Vagina (tissue), 2 donors: ENCODE measurements around the gene ATG5. TPM values are rescaled to one million over a fixed set of nuclear protein-coding genes. Genes with fewer than 3 reads are reported as not detected.

Source experiments
- DNase-seq, 2 donors: peaks; one replicate each; pipeline ENCODE4 v3.0.0-alpha.2; 2017; ENCODE audit errors: extremely low spot score in 2 of 2
- H3K27ac ChIP-seq: fragments of 200-600 bp; sonication (generic); one replicate; pipeline ENCODE4 v1.5.1; 2019
- H3K27me3 ChIP-seq: fragments of 200-600 bp; sonication (generic); one replicate; pipeline ENCODE4 v1.5.1; 2019
- H3K36me3 ChIP-seq, 2 donors: fragments of 200-600 bp; sonication (generic); one replicate each; pipeline ENCODE4 v1.5.1; 2017 to 2019
- H3K4me1 ChIP-seq: fragments of 200-600 bp; sonication (generic); one replicate; pipeline ENCODE4 v1.5.1; 2019
- H3K4me3 ChIP-seq, 2 donors: fragments of 200-600 bp; sonication (generic); 1 replicate in 1 of 2; 2 replicates in 1 of 2; pipeline ENCODE4 v1.5.1; 2016 to 2019
- H3K9me3 ChIP-seq: fragments of 200-600 bp; sonication (generic); one replicate; pipeline ENCODE4 v1.5.1; 2019
- POLR2A ChIP-seq, 2 donors: fragments of 450-650 bp; IDR thresholded peaks; one replicate each; pipeline ENCODE4 v1.6.1; 2017; ENCODE audit warnings: antibody characterized with exemption in 2 of 2, mild to moderate bottlenecking in 2 of 2, moderate library complexity in 2 of 2
- POLR2AphosphoS5 ChIP-seq, 2 donors: sonication (generic); formaldehyde crosslinking; IDR thresholded peaks; one replicate each; pipeline ENCODE4 v1.9.0; 2017; ENCODE audit warnings: antibody characterized with exemption in 2 of 2, mild to moderate bottlenecking in 2 of 2, low read depth in 1 of 2; ENCODE audit not compliant: insufficient read depth in 1 of 2
- intact Hi-C: fragments of 100-400 bp; cut with DNase I; formaldehyde crosslinking; loops from one replicate; pipeline ENCODE4 v1.15.1; 2023
- total RNA-seq: library from RNA; depleted of rRNA; stranded (reverse); fragments of >200 nt; gene quantifications from one replicate; pipeline ENCODE4 v1.2.3, GENCODE V29; 2016
- TF ChIP-seq, protein P1 (sequence below), 3 experiments: fragments of 450-650 bp in 2 of 3; fragments of 200-600 bp in 1 of 3; sonication (generic) in 1 of 3; IDR thresholded peaks; one replicate each; pipeline ENCODE4 v1.5.1; 2017 to 2019; ENCODE audit warnings: antibody characterized with exemption in 3 of 3, mild to moderate bottlenecking in 2 of 3, moderate library complexity in 2 of 3

The ATG5 gene
- total RNA-seq, 1 donor from 2014 or later, result 37.1 TPM

DNA sequence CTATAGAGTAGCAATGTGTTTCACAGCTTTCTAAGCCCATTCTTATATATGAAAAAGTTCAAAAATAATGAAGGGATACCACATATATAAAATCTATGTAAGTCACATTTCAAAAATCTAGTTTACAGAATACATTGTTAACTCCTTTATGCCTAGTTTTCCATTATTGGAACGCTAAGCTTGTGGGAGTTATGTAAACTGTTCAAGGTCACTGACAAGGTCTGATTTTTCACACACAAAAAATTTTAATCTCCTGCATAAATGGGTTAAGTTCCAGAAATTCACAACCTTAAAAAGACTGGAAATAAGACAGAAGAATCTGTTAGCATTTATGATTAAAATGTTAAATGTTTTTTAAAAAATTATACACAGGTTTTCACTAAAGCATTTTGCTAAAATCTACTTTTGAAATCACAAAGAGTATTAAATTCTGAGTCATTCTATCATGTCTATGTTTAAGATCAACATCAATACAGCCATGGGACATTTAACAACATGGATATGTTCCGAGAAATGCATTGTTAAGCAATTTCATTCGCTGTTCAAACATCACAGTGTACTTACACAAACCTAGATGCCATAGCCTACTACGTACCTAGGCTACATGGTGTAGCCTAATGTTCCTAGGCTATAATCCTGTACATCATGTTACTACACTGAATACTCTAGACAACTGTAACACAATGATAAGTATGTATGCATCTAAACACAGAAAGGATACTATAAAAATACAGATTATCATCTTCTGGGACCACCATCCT is 25.4 kb downstream of the ATG5 start:
- H3K27me3 ChIP-seq, result no peaks in the 10 kb centered on the region
- H3K4me3 ChIP-seq, result no peak overlapping the region
- DNase-seq, result no peak
- H3K4me1 ChIP-seq, result no peaks in the 10 kb centered on the region
- H3K27ac ChIP-seq, result no peak overlapping the region
- H3K9me3 ChIP-seq, result no peaks in the 10 kb centered on the region
- intact Hi-C loops, result no loop called here
- no peak for TF ChIP-seq POLR2AphosphoS5 (IDR thresholded peaks at IDR 0.05; ENCODE audit: insufficient read depth in 1 of 2, low read depth in 1 of 2)
- no peaks in the 10 kb centered on the region for H3K36me3 ChIP-seq

DNA sequence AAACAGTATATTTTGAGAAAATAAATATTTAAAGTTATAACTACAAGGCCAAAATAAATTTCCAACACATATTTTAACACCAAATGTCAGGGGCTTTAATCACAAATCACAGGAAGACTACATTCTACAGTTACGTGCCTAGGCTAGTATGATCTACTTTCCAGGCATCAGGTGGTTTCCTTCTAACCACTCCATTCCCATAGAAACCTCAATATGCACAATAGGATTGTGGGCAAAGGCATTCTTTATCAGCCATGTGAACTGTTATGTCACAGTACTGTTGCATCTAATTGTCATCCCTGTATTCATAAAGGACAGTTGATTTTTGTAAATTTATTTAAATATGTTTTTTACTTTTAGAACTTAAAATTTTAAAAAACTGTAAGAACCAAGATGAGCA is 32.4 kb downstream of the ATG5 start:
- Histone ChIP-seq H3K9me3 (no peaks in the 10 kb centered on the region), H3K4me1 (no peaks in the 10 kb centered on the region), H3K27me3 (no peaks in the 10 kb centered on the region), H3K36me3 (peaks cover 0 to 16% of the 10 kb centered on the region in 2 donors), H3K27ac (no peak overlapping the region), H3K4me3 (no peak overlapping the region)
- TF ChIP-seq POLR2AphosphoS5 (IDR thresholded peaks at IDR 0.05; ENCODE audit: insufficient read depth in 1 of 2, low read depth in 1 of 2), result no peak
- TF ChIP-seq, protein P1, sequence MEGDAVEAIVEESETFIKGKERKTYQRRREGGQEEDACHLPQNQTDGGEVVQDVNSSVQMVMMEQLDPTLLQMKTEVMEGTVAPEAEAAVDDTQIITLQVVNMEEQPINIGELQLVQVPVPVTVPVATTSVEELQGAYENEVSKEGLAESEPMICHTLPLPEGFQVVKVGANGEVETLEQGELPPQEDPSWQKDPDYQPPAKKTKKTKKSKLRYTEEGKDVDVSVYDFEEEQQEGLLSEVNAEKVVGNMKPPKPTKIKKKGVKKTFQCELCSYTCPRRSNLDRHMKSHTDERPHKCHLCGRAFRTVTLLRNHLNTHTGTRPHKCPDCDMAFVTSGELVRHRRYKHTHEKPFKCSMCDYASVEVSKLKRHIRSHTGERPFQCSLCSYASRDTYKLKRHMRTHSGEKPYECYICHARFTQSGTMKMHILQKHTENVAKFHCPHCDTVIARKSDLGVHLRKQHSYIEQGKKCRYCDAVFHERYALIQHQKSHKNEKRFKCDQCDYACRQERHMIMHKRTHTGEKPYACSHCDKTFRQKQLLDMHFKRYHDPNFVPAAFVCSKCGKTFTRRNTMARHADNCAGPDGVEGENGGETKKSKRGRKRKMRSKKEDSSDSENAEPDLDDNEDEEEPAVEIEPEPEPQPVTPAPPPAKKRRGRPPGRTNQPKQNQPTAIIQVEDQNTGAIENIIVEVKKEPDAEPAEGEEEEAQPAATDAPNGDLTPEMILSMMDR (IDR thresholded peaks at IDR 0.05), result no peak
- no peak for TF ChIP-seq POLR2A (IDR thresholded peaks at IDR 0.05)
- no peak for DNase-seq
- intact Hi-C loops, result no loop called here

DNA sequence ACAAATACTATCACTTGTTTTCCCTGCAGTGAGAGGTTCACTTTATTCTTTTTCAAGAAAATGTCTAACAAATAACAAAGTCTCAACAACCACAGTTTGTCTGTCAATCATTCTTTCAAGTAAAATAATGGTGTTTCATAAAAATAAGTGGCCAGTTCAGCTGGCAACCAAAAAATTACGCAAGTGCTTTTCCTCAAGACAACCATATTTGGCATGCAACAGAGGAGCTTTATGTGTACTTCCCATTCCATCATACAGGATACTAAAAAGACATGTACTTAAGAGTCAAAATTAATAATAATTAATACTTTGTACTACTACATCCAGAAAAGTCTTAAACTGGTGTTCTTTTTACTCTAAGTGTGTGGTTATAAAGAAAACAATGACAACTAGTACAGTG is 34.6 kb downstream of the ATG5 start:
- no peak for DNase-seq
- Histone ChIP-seq H3K27ac (no peak overlapping the region), H3K27me3 (no peaks in the 10 kb centered on the region), H3K36me3 (peaks cover 0 to 16% of the 10 kb centered on the region in 2 donors), H3K4me3 (no peak overlapping the region), H3K9me3 (no peaks in the 10 kb centered on the region), H3K4me1 (peaks cover 7% of the 10 kb centered on the region)
- intact Hi-C loops, result no loop called here
- TF ChIP-seq, protein P1 (IDR thresholded peaks at IDR 0.05), result no peak
- TF ChIP-seq POLR2A (IDR thresholded peaks at IDR 0.05) (no peak), POLR2AphosphoS5 (IDR thresholded peaks at IDR 0.05; ENCODE audit: insufficient read depth in 1 of 2, low read depth in 1 of 2) (no peak)

DNA sequence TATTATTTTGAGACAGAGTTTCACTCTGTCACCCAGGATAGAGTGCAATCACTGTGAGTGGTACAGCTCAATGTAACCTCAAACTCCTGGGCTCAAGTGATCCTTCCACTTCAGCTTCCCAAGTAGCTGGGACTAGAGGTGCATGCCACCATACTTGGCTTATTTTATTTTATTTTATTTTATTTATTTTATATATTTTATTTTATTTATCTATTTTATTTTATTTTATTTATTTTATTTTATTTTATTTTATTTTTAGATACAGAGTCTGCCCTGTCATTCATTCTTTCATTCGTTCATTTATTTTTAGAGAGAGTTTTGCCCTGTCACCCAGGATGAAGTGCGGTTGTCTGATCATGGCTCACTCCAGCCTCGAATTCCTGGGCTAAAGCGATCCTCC is 35.5 kb downstream of the ATG5 start:
- Histone ChIP-seq H3K36me3 (peaks cover 0 to 16% of the 10 kb centered on the region in 2 donors), H3K27ac (no peak overlapping the region), H3K27me3 (no peaks in the 10 kb centered on the region), H3K4me3 (no peak overlapping the region), H3K9me3 (no peaks in the 10 kb centered on the region), H3K4me1 (peaks cover 7% of the 10 kb centered on the region)
- intact Hi-C loops, result no loop called here
- TF ChIP-seq POLR2A (IDR thresholded peaks at IDR 0.05), result no peak
- TF ChIP-seq, protein P1 (IDR thresholded peaks at IDR 0.05), result no peak
- no peak for DNase-seq

DNA sequence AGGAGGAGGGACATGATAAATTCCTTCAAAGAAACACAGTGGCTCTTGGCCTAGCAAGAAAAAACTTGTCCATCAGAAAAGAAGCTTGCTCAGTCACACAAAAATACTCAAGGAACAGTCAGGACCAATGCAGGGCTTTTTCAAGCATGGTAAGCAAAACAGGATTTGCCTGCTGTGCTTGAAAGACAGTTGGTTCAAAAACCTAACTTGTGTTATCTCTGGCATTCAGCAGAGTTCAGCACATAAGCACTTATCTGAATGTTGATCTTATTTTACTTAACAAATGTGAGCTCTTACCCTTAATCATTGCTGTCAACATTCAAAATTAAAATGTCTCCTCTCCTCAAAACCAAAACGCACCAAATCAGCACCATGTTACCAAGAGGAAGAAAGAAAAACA is 38.3 kb downstream of the ATG5 start:
- intact Hi-C loops, result no loop called here

More for the DNA sequence above, 38.3 kb downstream of the ATG5 start:
- no peak overlapping the region for H3K27ac ChIP-seq
- H3K4me1 ChIP-seq, result peaks cover 7% of the 10 kb centered on the region
- H3K9me3 ChIP-seq, result no peaks in the 10 kb centered on the region
- H3K36me3 ChIP-seq, result peaks cover 0 to 11% of the 10 kb centered on the region in 2 donors
- H3K27me3 ChIP-seq, result no peaks in the 10 kb centered on the region
- no peak overlapping the region for H3K4me3 ChIP-seq
- DNase-seq, result no peak
- TF ChIP-seq, protein P1 (IDR thresholded peaks at IDR 0.05), result no peak
- no peak for TF ChIP-seq POLR2A (IDR thresholded peaks at IDR 0.05)
- no peak for TF ChIP-seq POLR2AphosphoS5 (IDR thresholded peaks at IDR 0.05; ENCODE audit: insufficient read depth in 1 of 2, low read depth in 1 of 2)
